ENCODE results near the gene TRAPPC6A.

- TF ChIP-seq POLR2AphosphoS5 (IDR thresholded peaks at IDR 0.05) (no peak), CTCF (IDR thresholded peaks at IDR 0.05) (no peak), EP300 (IDR thresholded peaks at IDR 0.05) (no peak), POLR2A (IDR thresholded peaks at IDR 0.05) (no peak)
Observed at GRCh38 chr19:45135176-45135885, 42.7 kb downstream of the TRAPPC6A start.

Data from suprapubic skin (tissue), 4 donors.